Measurements from ENCODE around the gene MAGEA2B. TPM values are rescaled to one million over a fixed set of nuclear protein-coding genes. Genes with fewer than 3 reads are reported as not detected.
"Not testable (repeated sequence)": the region's sequence is repeated elsewhere in the genome, so short reads cannot be mapped to it uniquely, and the experiment has no call there.

Gene MAGEA2B
- total RNA-seq, 5 donors from 2014 or later (not counting 1 experiment from before 2014, with no cell fraction given): not detected

GRCh38 chrX:152735101-152735500, 20.7 kb downstream of the MAGEA2B start:
- H3K27me3 ChIP-seq (replicated peaks in 1 of 2; ENCODE audit: control insufficient read depth in 2 of 2, extremely low read depth in 1 of 2, insufficient read depth in 2 of 2, low read length in 1 of 2): no peaks in the 10 kb centered on the region
- no peaks in the 10 kb centered on the region for H3K36me3 ChIP-seq (ENCODE audit: control insufficient read depth in 2 of 2, extremely low read depth in 1 of 2, insufficient read depth in 1 of 2, low read length in 1 of 2)
- no peaks in the 10 kb centered on the region for H3K4me1 ChIP-seq (ENCODE audit: control insufficient read depth in 1 of 2, extremely low read depth in 1 of 2, insufficient read depth in 2 of 2, low read length in 2 of 2)
- H3K9me3 ChIP-seq: no peaks in the 10 kb centered on the region
- ChIA-PET CTCF (no interaction called here), POLR2A (no interaction called here)
- H3K9me3 Mint-ChIP-seq: no peaks in the 10 kb centered on the region
- H3K4me3 ChIP-seq (ENCODE audit: control insufficient read depth in 1 of 2, extremely low read depth in 1 of 2, low read length in 1 of 2): no peak overlapping the region
- peaks cover 0 to 4% of the 10 kb centered on the region in 2 donors for H3K27me3 Mint-ChIP-seq
- no peaks in the 10 kb centered on the region for H3K36me3 Mint-ChIP-seq
- no peak overlapping the region for H3K4me3 Mint-ChIP-seq
- no peaks in the 10 kb centered on the region for H3K4me1 Mint-ChIP-seq
- no peak for DNase-seq
- WGBS (ENCODE audit: insufficient coverage): no CpG with 5 or more reads among the region's 2 CpGs
- no peak overlapping the region for H3K27ac ChIP-seq (ENCODE audit: low read length)
- no peak for ATAC-seq (replicated peaks in 1 of 4)
- H3K27ac Mint-ChIP-seq: no peak overlapping the region

DNA sequence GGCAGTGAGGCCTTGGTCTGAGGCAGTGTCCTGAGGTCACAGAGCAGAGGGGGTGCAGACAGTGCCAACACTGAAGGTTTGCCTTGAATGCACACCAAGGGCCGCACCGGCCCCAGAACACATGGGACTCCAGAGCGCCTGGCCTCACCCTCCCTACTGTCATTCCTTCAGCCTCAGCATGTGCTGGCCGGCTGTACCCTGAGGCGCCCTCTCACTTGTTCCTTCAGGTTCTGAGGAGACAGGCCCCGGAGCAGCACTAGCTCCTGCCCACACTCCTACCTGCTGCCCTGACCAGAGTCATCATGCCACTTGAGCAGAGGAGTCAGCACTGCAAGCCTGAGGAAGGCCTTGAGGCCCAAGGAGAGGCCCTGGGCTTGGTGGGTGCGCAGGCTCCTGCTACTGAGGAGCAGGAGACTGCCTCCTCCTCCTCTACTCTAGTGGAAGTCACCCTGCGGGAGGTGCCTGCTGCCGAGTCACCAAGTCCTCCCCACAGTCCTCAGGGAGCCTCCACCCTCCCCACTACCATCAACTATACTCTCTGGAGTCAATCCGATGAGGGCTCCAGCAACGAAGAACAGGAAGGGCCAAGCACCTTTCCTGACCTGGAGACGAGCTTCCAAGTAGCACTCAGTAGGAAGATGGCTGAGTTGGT, 21.6 kb downstream of the MAGEA2B start:
- H3K4me3 Mint-ChIP-seq: no peak overlapping the region
- no peak for ATAC-seq (replicated peaks in 1 of 4)
- H3K36me3 ChIP-seq (ENCODE audit: control insufficient read depth in 2 of 2, extremely low read depth in 1 of 2, insufficient read depth in 1 of 2, low read length in 1 of 2): no peaks in the 10 kb centered on the region
- H3K36me3 Mint-ChIP-seq: no peaks in the 10 kb centered on the region
- H3K4me1 Mint-ChIP-seq: no peaks in the 10 kb centered on the region
- ChIA-PET POLR2A (no interaction called here), CTCF (no interaction called here)
- no peak overlapping the region for H3K27ac ChIP-seq (ENCODE audit: low read length)
- H3K9me3 ChIP-seq: no peaks in the 10 kb centered on the region
- 75% methylated on average over 4 of the region's 12 CpGs for WGBS (ENCODE audit: insufficient coverage)
- no peak overlapping the region for H3K4me3 ChIP-seq (ENCODE audit: control insufficient read depth in 1 of 2, extremely low read depth in 1 of 2, low read length in 1 of 2)
- DNase-seq: no peak
- H3K9me3 Mint-ChIP-seq: no peaks in the 10 kb centered on the region
- H3K4me1 ChIP-seq (ENCODE audit: control insufficient read depth in 1 of 2, extremely low read depth in 1 of 2, insufficient read depth in 2 of 2, low read length in 2 of 2): no peaks in the 10 kb centered on the region
- H3K27me3 Mint-ChIP-seq: peaks cover 0 to 4% of the 10 kb centered on the region in 2 donors
- H3K27me3 ChIP-seq (replicated peaks in 1 of 2; ENCODE audit: control insufficient read depth in 2 of 2, extremely low read depth in 1 of 2, insufficient read depth in 2 of 2, low read length in 1 of 2): no peaks in the 10 kb centered on the region
- no peak overlapping the region for H3K27ac Mint-ChIP-seq

- H3K27ac ChIP-seq (ENCODE audit: low read length); H3K9me3 Mint-ChIP-seq; DNase-seq; H3K4me1 Mint-ChIP-seq; H3K36me3 Mint-ChIP-seq; H3K4me3 ChIP-seq (ENCODE audit: control insufficient read depth in 1 of 2, extremely low read depth in 1 of 2, low read length in 1 of 2); H3K27me3 ChIP-seq (replicated peaks in 1 of 2; ENCODE audit: control insufficient read depth in 2 of 2, extremely low read depth in 1 of 2, insufficient read depth in 2 of 2, low read length in 1 of 2); H3K27me3 Mint-ChIP-seq; H3K4me1 ChIP-seq (ENCODE audit: control insufficient read depth in 1 of 2, extremely low read depth in 1 of 2, insufficient read depth in 2 of 2, low read length in 2 of 2); ATAC-seq (replicated peaks in 1 of 4); H3K27ac Mint-ChIP-seq; H3K9me3 ChIP-seq; CTCF ChIA-PET; H3K36me3 ChIP-seq (ENCODE audit: control insufficient read depth in 2 of 2, extremely low read depth in 1 of 2, insufficient read depth in 1 of 2, low read length in 1 of 2); H3K4me3 Mint-ChIP-seq; POLR2A ChIA-PET: not testable (repeated sequence)
- WGBS (ENCODE audit: insufficient coverage): 83% methylated on average over 4 of the region's 12 CpGs
Measured at GRCh38 chrX:152736528-152736927, 22.1 kb downstream of the MAGEA2B start.

- H3K4me1 Mint-ChIP-seq: no peaks in the 10 kb centered on the region
- POLR2A ChIA-PET: no interaction called here
- CTCF ChIA-PET: no interaction called here
- no peaks in the 10 kb centered on the region for H3K36me3 Mint-ChIP-seq
- ATAC-seq (replicated peaks in 1 of 4) (no peak), DNase-seq (no peak)
- Histone ChIP-seq H3K9me3 (no peaks in the 10 kb centered on the region), H3K27ac (ENCODE audit: low read length) (no peak overlapping the region), H3K4me3 (ENCODE audit: control insufficient read depth in 1 of 2, extremely low read depth in 1 of 2, low read length in 1 of 2) (no peak overlapping the region), H3K36me3 (ENCODE audit: control insufficient read depth in 2 of 2, extremely low read depth in 1 of 2, insufficient read depth in 1 of 2, low read length in 1 of 2) (no peaks in the 10 kb centered on the region), H3K4me1 (ENCODE audit: control insufficient read depth in 1 of 2, extremely low read depth in 1 of 2, insufficient read depth in 2 of 2, low read length in 2 of 2) (no peaks in the 10 kb centered on the region), H3K27me3 (replicated peaks in 1 of 2; ENCODE audit: control insufficient read depth in 2 of 2, extremely low read depth in 1 of 2, insufficient read depth in 2 of 2, low read length in 1 of 2) (no peaks in the 10 kb centered on the region)
- no CpG with 5 or more reads among the region's 5 CpGs for WGBS (ENCODE audit: insufficient coverage)
- H3K27me3 Mint-ChIP-seq: peaks cover 0 to 6% of the 10 kb centered on the region in 2 donors
- no peak overlapping the region for H3K27ac Mint-ChIP-seq
- H3K9me3 Mint-ChIP-seq: no peaks in the 10 kb centered on the region
- no peak overlapping the region for H3K4me3 Mint-ChIP-seq
Measured at GRCh38 chrX:152738560-152738959, 24.1 kb downstream of the MAGEA2B start.

DNA sequence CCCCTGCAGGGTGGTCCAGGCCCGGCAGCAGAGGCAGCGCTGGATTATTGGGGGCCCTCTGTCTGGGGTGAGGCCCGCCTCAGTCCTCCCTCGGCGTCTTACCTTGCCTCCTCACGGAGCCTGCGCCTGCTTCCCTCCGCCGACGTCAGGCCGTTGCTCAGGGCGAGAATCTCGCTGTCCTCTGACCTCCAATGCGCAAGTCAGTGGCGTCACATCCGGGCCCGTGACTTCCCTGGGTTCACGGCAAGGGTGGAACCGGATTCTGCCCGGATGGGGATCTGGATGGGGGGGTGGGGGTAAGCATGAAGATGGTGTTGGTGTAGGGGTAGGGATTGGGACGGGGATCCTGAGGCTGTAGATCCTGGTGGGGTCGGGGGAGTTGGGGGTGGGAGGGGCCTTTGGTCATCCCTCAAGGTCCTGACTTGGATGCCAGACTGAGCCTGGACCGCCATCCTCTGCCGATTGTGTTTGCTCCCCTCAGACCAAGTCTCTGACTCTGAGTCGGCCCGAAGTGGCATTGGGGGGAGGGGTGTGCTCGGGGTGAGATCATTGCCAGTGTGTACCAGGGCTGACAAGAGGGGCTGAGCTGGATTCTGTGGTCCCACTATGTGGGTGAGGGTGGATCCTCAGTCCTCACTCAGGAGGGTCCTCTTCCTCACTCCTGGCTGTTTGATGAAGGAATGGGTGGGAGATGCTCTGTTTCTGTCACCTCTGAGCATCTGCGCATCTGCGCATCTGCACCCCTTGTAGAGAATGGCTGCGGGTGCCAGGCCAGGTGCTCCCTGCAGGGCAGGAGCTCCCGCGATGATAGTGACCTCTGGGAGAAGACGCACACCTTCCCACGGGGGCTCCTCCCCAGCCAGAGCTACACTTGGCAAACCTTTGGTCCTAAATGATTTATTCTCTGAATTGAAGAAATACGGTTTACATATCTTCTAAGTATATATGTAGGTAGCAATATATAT, 39.5 kb downstream of the MAGEA2B start, which contains the start of gene MAGEA2:
Gene MAGEA2, minus strand, starts transcription at position 157 of the 965 bp plus-strand sequence. CDS start 2,479 bp downstream, outside the sequence.
- ATAC-seq (replicated peaks in 1 of 4); H3K36me3 Mint-ChIP-seq; H3K27me3 ChIP-seq (replicated peaks in 1 of 2; ENCODE audit: control insufficient read depth in 2 of 2, extremely low read depth in 1 of 2, insufficient read depth in 2 of 2, low read length in 1 of 2); H3K4me1 Mint-ChIP-seq; H3K27me3 Mint-ChIP-seq; H3K36me3 ChIP-seq (ENCODE audit: control insufficient read depth in 2 of 2, extremely low read depth in 1 of 2, insufficient read depth in 1 of 2, low read length in 1 of 2); H3K4me3 ChIP-seq (ENCODE audit: control insufficient read depth in 1 of 2, extremely low read depth in 1 of 2, low read length in 1 of 2); DNase-seq; H3K9me3 ChIP-seq; H3K27ac Mint-ChIP-seq; H3K27ac ChIP-seq (ENCODE audit: low read length); H3K4me3 Mint-ChIP-seq; POLR2A ChIA-PET; CTCF ChIA-PET; H3K4me1 ChIP-seq (ENCODE audit: control insufficient read depth in 1 of 2, extremely low read depth in 1 of 2, insufficient read depth in 2 of 2, low read length in 2 of 2); H3K9me3 Mint-ChIP-seq: not testable (repeated sequence)
- no CpG with 5 or more reads among the region's 35 CpGs for WGBS (ENCODE audit: insufficient coverage)

DNA sequence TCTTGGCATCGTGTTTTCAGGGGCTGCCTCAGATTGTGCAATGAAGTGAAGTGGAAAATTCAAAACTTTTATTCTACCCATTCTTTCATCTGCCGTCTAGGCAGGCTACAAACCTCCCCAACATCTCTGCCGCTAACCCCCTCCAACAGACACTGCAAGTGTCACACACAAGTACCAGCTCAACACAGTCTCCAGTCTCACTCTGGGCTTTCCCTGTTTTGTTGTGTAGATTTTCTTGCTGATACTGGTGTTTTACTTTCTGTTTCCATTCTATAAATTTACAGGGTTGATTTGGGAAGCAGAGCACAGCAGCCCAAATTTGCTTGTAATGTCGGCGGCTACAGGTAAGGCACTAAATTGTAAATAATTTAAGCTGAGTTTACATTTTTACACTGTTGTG, 40.4 kb downstream of the MAGEA2B start:
- H3K4me3 ChIP-seq (ENCODE audit: control insufficient read depth in 1 of 2, extremely low read depth in 1 of 2, low read length in 1 of 2); H3K27ac Mint-ChIP-seq; H3K27me3 Mint-ChIP-seq; H3K27me3 ChIP-seq (replicated peaks in 1 of 2; ENCODE audit: control insufficient read depth in 2 of 2, extremely low read depth in 1 of 2, insufficient read depth in 2 of 2, low read length in 1 of 2); DNase-seq; POLR2A ChIA-PET; H3K4me1 Mint-ChIP-seq; H3K36me3 Mint-ChIP-seq; H3K4me3 Mint-ChIP-seq; H3K36me3 ChIP-seq (ENCODE audit: control insufficient read depth in 2 of 2, extremely low read depth in 1 of 2, insufficient read depth in 1 of 2, low read length in 1 of 2); H3K27ac ChIP-seq (ENCODE audit: low read length); CTCF ChIA-PET; H3K9me3 ChIP-seq; ATAC-seq (replicated peaks in 1 of 4); H3K9me3 Mint-ChIP-seq; H3K4me1 ChIP-seq (ENCODE audit: control insufficient read depth in 1 of 2, extremely low read depth in 1 of 2, insufficient read depth in 2 of 2, low read length in 2 of 2): not testable (repeated sequence)
- no CpG with 5 or more reads among the region's 5 CpGs for whole genome bisulfite sequencing (ENCODE audit: insufficient coverage)
